ENCODE measurements around the gene MICAL3.

MICAL3 gene

GRCh38 chr22:17807578-17808410 is 216.6 kb downstream of the MICAL3 start:
- no peak for DNase-seq

GRCh38 chr22:17807086-17807485 is 217.3 kb downstream of the MICAL3 start:
- no peak for DNase-seq

- no peak for DNase-seq
Measured at GRCh38 chr22:17806437-17806836, 217.9 kb downstream of the MICAL3 start.

GRCh38 chr22:17804331-17805080 is 219.9 kb downstream of the MICAL3 start:
- no peak for DNase-seq

GRCh38 chr22:17803609-17804270 is 220.6 kb downstream of the MICAL3 start:
- DNase-seq, result no peak

- no peak for DNase-seq
Measured at GRCh38 chr22:17802822-17803221, 221.5 kb downstream of the MICAL3 start.

GRCh38 chr22:17802411-17802810 is 221.9 kb downstream of the MICAL3 start:
- no peak for DNase-seq

GRCh38 chr22:17797721-17798559 is 226.4 kb downstream of the MICAL3 start:
- no peak for DNase-seq

- no peak for DNase-seq
Measured at GRCh38 chr22:17796695-17797094, 227.7 kb downstream of the MICAL3 start.

GRCh38 chr22:17795661-17796548 is 228.5 kb downstream of the MICAL3 start:
- DNase-seq, result no peak

- DNase-seq, result no peak
Measured at GRCh38 chr22:17794726-17795542, 229.4 kb downstream of the MICAL3 start.

- no peak for DNase-seq
Measured at GRCh38 chr22:17792854-17793434, 231.4 kb downstream of the MICAL3 start.

GRCh38 chr22:17792299-17792698 is 232.1 kb downstream of the MICAL3 start:
- DNase-seq, result no peak

- DNase-seq, result no peak
Measured at GRCh38 chr22:17791196-17791595, 233.2 kb downstream of the MICAL3 start.

GRCh38 chr22:17789379-17790200 is 234.8 kb downstream of the MICAL3 start:
- no peak for DNase-seq

- DNase-seq, result no peak
Measured at GRCh38 chr22:17788528-17789378, 235.6 kb downstream of the MICAL3 start.

- DNase-seq, result no peak
Measured at GRCh38 chr22:17787716-17788330, 236.5 kb downstream of the MICAL3 start.

GRCh38 chr22:17787241-17787640 is 237.1 kb downstream of the MICAL3 start:
- no peak for DNase-seq

Data from EL (cell line).